K562 (cell line): ENCODE measurements around the gene ELOVL7. TPM values are rescaled to one million over a fixed set of nuclear protein-coding genes. Genes with fewer than 3 reads are reported as not detected.
A peak's percentile ranks its signal among the peaks of the same experiment; 100 is the strongest.

Experiments
- ATAC-seq: fragments of 200-7000 bp; cut with Tn5 transposase; 3 replicates; pipeline ENCODE4 v1.9.1; 2020; ENCODE audit warnings: moderate library complexity
- BruUV-seq: library from RNA; stranded (reverse); fragments of 400-500 nt; replicated peaks from 2 replicates; lab custom pipeline; 2021; lab: Mats Ljungman, UMichigan
- CTCF ChIA-PET: fragments of 300-600 bp; formaldehyde crosslinking; extraction: SDS; loops from one replicate; lab custom pipeline; 2021; ENCODE audit warnings: low intra/inter-chr PET ratio; lab: Yijun Ruan, JAX
- POLR2A ChIA-PET: fragments of 300-600, 350-650 bp; sonication (Branson Sonifier 250); formaldehyde crosslinking; extraction: SDS; loops from one replicate; lab custom pipeline; 2021; ENCODE audit warnings: antibody characterized with exemption, inconsistent platforms; lab: Yijun Ruan, JAX
- DNase-seq, 4 experiments: peaks; one replicate each; pipeline versions ENCODE4 v3.0.0 to v3.0.0-alpha.2; 2011 to 2018; ENCODE audit warnings: low spot score in 3 of 4, mixed read lengths in 3 of 4; ENCODE audit errors: extremely low read depth in 1 of 4
- FAIRE-seq: peaks from 2 replicates; lab custom pipeline; 2011; peaks lifted over from hg19 to GRCh38; lab: Jason Lieb, UNC
- H2AFZ ChIP-seq: 2 replicates; pipeline ENCODE4 v1.6.0; 2011; ENCODE audit warnings: low read depth, low read length, control low read depth, inconsistent platforms
- H3K27ac ChIP-seq: fragments of 200-600 bp; 3 replicates; pipeline ENCODE4 v1.8.0; 2011; ENCODE audit warnings: low read depth, mild to moderate bottlenecking, control low read depth, inconsistent platforms, low read length, moderate library complexity, mixed read lengths; ENCODE audit errors: extremely low read depth
- H3K27me3 ChIP-seq, 2 experiments: fragments of 300-600 bp in 1 of 2; 2 replicates in 1 of 2; 3 replicates in 1 of 2; pipeline versions ENCODE4 v1.6.0 to v1.8.0; 2011; ENCODE audit warnings: inconsistent platforms in 2 of 2, low read length in 2 of 2, mild to moderate bottlenecking in 1 of 2, mixed read lengths in 1 of 2, moderate library complexity in 1 of 2; ENCODE audit not compliant: control insufficient read depth in 2 of 2, insufficient read depth in 2 of 2
- H3K36me3 ChIP-seq: fragments of 300-600 bp; 3 replicates; pipeline ENCODE4 v1.8.0; 2011; ENCODE audit warnings: mild to moderate bottlenecking, low read length, inconsistent platforms; ENCODE audit not compliant: control insufficient read depth, insufficient read depth
- H3K4me1 ChIP-seq, 2 experiments: fragments of 200-600 bp in 1 of 2; replicated peaks in 1 of 2; 2 replicates in 1 of 2; 3 replicates in 1 of 2; pipeline versions ENCODE4 v1.5.1 to v1.8.0; 2011; ENCODE audit warnings: inconsistent platforms in 2 of 2, low read length in 2 of 2, mild to moderate bottlenecking in 1 of 2, mixed read lengths in 1 of 2, moderate library complexity in 1 of 2; ENCODE audit not compliant: control insufficient read depth in 2 of 2, insufficient read depth in 2 of 2
- H3K4me2 ChIP-seq: 2 replicates; pipeline ENCODE4 v1.6.1; 2011; ENCODE audit warnings: low read length, control low read depth, inconsistent platforms, mixed read lengths; ENCODE audit not compliant: insufficient read depth
- H3K4me3 ChIP-seq: fragments of 200-600 bp; sonication (generic), shearing (Covaris generic); 2 replicates; pipeline ENCODE4 v1.5.1; 2016; ENCODE audit warnings: control low read depth, inconsistent platforms
- H3K79me2 ChIP-seq: fragments of 200-600 bp; 3 replicates; pipeline ENCODE4 v1.8.0; 2011; ENCODE audit warnings: low read length, inconsistent platforms; ENCODE audit not compliant: control insufficient read depth, insufficient read depth
- H3K9ac ChIP-seq, 2 experiments: 2 replicates each; pipeline versions ENCODE4 v1.6.0 to v1.6.1; 2011; ENCODE audit warnings: low read depth in 2 of 2, low read length in 2 of 2, control low read depth in 1 of 2, inconsistent platforms in 1 of 2, mild to moderate bottlenecking in 1 of 2, mixed read lengths in 1 of 2; ENCODE audit not compliant: insufficient read depth in 1 of 2
- H3K9me1 ChIP-seq: one replicate; pipeline ENCODE4 v1.6.0; 2011; ENCODE audit warnings: inconsistent platforms, mild to moderate bottlenecking, low read length, moderate library complexity; ENCODE audit not compliant: control insufficient read depth, insufficient read depth
- H3K9me3 ChIP-seq: replicated peaks from 2 replicates; pipeline ENCODE4 v1.5.1; 2011; ENCODE audit warnings: low read depth, low read length, inconsistent platforms; ENCODE audit not compliant: control insufficient read depth, insufficient read depth
- H4K20me1 ChIP-seq: replicated peaks from 2 replicates; pipeline ENCODE4 v1.6.1; 2011; ENCODE audit warnings: low read length, inconsistent platforms, mixed read lengths; ENCODE audit not compliant: control insufficient read depth, insufficient read depth
- CEBPG ChIP-seq, 3 experiments: fragments of 200-800 bp in 1 of 3; sonication (Bioruptor generic) in 1 of 3; sonication (generic) in 1 of 3; formaldehyde crosslinking in 1 of 3; IDR thresholded peaks in 2 of 3; conservative IDR thresholded peaks in 1 of 3; 2 replicates each; pipeline versions ENCODE4 v1.6.1 to v1.8.0; 2016 to 2022; ENCODE audit warnings: missing compliant biosample characterization in 2 of 3, missing genetic modification characterization in 2 of 3, mild to moderate bottlenecking in 1 of 3, missing genetic modification reagents in 1 of 3
- EHMT2 ChIP-seq: fragments of 450-650 bp; IDR thresholded peaks from 2 replicates; pipeline ENCODE4 v1.6.1; 2018; ENCODE audit warnings: antibody characterized with exemption
- SP1 ChIP-seq: sonication (generic); formaldehyde crosslinking; IDR thresholded peaks from 2 replicates; pipeline ENCODE4 v1.8.1; 2022; ENCODE audit warnings: mild to moderate bottlenecking, missing genetic modification reagents
- SPI1 ChIP-seq: IDR thresholded peaks from 2 replicates; pipeline ENCODE4 v1.6.1; 2011; ENCODE audit warnings: low read depth, low read length, control low read depth, borderline replicate concordance
- WGBS: fragments of 100-300 bp; shearing (Covaris generic); methylation state at CpG from one replicate; pipeline ENCODE4 v1.1.6; 2016; ENCODE audit warnings: low coverage, mixed read lengths; ENCODE audit not compliant: insufficient coverage; ENCODE audit errors: missing lambda C conversion rate; 5-methylcytosine and 5-hydroxymethylcytosine counted together
- in situ Hi-C: fragments of 300-500 bp; cut with MboI; formaldehyde crosslinking; loops from 4 replicates; pipeline ENCODE4 v1.15.0; 2018; ENCODE audit warnings: inconsistent platforms, mixed read lengths
- intact Hi-C: fragments of 100-400 bp; cut with micrococcal nuclease; formaldehyde crosslinking; loops from 2 replicates; pipeline ENCODE4 v1.14.2; 2022
- polyA plus RNA-seq, 8 experiments: library from polyadenylated mRNA; depleted of rRNA in 4 of 8; stranded (reverse) in 5 of 8; unstranded in 3 of 8; fragments of >200 nt; fragmentation: Nextera tagmentation in 2 of 8; fragmentation: Illumina TruSeq in 1 of 8; extraction: Ambion mirVana in 2 of 8; extraction: Trizol in 1 of 8; gene quantifications; 2 replicates each; pipeline versions ENCODE4 v1.2.1 to v1.2.3, GENCODE V29; 2011 to 2014; ENCODE audit warnings: inconsistent platforms in 1 of 8, missing spikeins in 1 of 8
- total RNA-seq, 7 experiments: library from RNA; depleted of rRNA in 6 of 7; stranded (reverse); fragments of >200 nt in 6 of 7; fragmentation: Illumina TruSeq in 2 of 7; extraction: Trizol in 2 of 7; gene quantifications; 2 replicates each; pipeline versions ENCODE4 v1.2.1 to v1.2.3, GENCODE V29; 2011 to 2021; ENCODE audit warnings: low replicate concordance in 1 of 7

ELOVL7 gene
- total and polyA plus RNA-seq, 9 of the 15 experiments (the other 6 are each of a cell fraction or from before 2014, with no cell fraction given): 4.5 to 12.3 (median 6.9) TPM

DNA sequence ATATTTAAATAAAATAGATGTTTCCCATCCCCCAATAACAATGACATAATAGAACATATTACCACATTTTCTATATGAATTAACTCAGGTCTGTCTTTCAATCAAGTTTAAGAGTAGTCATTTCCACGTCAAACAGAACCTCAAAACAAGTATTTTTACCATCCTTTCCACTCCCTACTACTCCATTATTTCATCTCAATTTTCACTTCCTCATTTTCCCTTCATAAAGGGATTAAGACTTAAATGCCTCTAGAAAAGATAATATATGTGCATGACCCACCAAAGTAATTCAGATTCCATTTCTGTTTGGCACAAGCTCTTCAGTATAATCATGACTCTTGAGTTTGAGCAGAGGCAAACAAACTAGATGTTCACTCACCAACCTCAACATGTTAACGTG is 40.4 kb downstream of the ELOVL7 start:
- WGBS: 12% methylated on average over 2 of the region's 2 CpGs
- Histone ChIP-seq H3K27ac (no peak overlapping the region), H3K4me3 (no peak overlapping the region), H2AFZ (no peak overlapping the region), H3K79me2 (no peaks in the 10 kb centered on the region), H3K9me3 (no peaks in the 10 kb centered on the region), H3K4me2 (no peak overlapping the region), H3K27me3 (no peaks in the 10 kb centered on the region), H3K9ac (no peak overlapping the region), H3K9me1 (no peaks in the 10 kb centered on the region), H3K36me3 (no peaks in the 10 kb centered on the region), H3K4me1 (peaks cover 0 to 7% of the 10 kb centered on the region in 2 experiments; a peak in 1 of 5 replicates), H4K20me1 (no peaks in the 10 kb centered on the region)
- POLR2A ChIA-PET: interaction anchor here (0.5 to 1.3 kb wide), 3 partner anchors 8 to 11 kb away, joined by 3 to 4 read pairs (median 3); no protein-coding TSS in a partner anchor
- no peak for TF ChIP-seq EHMT2
- peak; percentile 84 for TF ChIP-seq SPI1
- in situ Hi-C loops (no loop called here), intact Hi-C loops (no loop called here)
- FAIRE-seq: no peak
- ATAC-seq: no peak
- BruUV-seq: no TSS peak
- DNase-seq: no peak
- CTCF ChIA-PET: no interaction called here

DNA sequence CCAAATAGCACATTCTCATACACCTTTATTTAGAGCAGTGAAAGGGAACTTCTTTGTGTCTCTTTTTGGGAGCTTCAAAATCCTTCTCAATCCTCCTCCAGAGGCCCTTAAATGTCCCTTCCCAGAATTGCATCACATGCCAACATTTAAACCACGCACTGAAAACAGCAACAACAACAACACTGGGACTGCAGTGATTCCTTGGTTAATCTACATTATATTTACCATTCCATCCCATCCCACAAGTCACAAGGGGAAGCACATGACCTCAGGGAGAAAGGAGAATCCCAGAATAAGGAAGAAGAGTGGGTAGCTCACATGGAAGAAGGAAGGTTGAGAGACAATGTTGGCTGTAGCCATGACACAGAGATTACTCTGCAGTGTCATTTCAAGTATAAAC is 41.1 kb downstream of the ELOVL7 start:
- no peak for FAIRE-seq
- 0% methylated on average over 1 of the region's 1 CpG for WGBS
- no TSS peak for BruUV-seq

More for the DNA sequence above, 41.1 kb downstream of the ELOVL7 start:
- intact Hi-C loops (no loop called here), in situ Hi-C loops (no loop called here)
- Histone ChIP-seq H4K20me1 (no peaks in the 10 kb centered on the region), H3K9ac (no peak overlapping the region), H3K9me3 (no peaks in the 10 kb centered on the region), H3K36me3 (no peaks in the 10 kb centered on the region), H3K9me1 (no peaks in the 10 kb centered on the region), H3K4me3 (no peak overlapping the region)
- DNase-seq: no peak
- no peak for ATAC-seq
- CTCF ChIA-PET: no interaction called here
- TF ChIP-seq SP1 (no peak), CEBPG (CRISPR knock-in tag; IDR thresholded peaks at IDR 0.05) (no peak), CEBPG (tag; conservative IDR thresholded peaks at IDR 0.05 in 1 of 2, IDR thresholded peaks at IDR 0.05 in 1 of 2) (peak in 1 of 2 experiments; percentile 59; a peak in 3 of 4 replicates)
- TF ChIP-seq, all 486 proteins: peak for 1
- H3K4me1 ChIP-seq: peaks cover 0 to 7% of the 10 kb centered on the region in 2 experiments; a peak in 1 of 5 replicates
- no peaks in the 10 kb centered on the region for H3K79me2 ChIP-seq
- no peak overlapping the region for H3K27ac ChIP-seq
- POLR2A ChIA-PET: interaction anchor here (0.5 to 1.3 kb wide), 3 partner anchors 9 to 12 kb away, joined by 3 to 4 read pairs (median 3); no protein-coding TSS in a partner anchor
- no peak overlapping the region for H2AFZ ChIP-seq
- H3K27me3 ChIP-seq: no peaks in the 10 kb centered on the region
- H3K4me2 ChIP-seq: no peak overlapping the region
